Pancreas (tissue), 10 donors: ENCODE data around the gene DFFA. TPM values are rescaled to one million over a fixed set of nuclear protein-coding genes. Genes with fewer than 3 reads are reported as not detected.

Source experiments
- ATAC-seq, 4 donors: fragments of 200-7000 bp; cut with Tn5 transposase; one replicate each; pipeline versions ENCODE4 v1.8.0 to v1.9.1; 2020; ENCODE audit warnings: mild to moderate bottlenecking in 4 of 4, moderate library complexity in 4 of 4
- DNase-seq, 6 donors: peaks; one replicate each; pipeline ENCODE4 v3.0.0-alpha.2; 2020
- FAIRE-seq: peaks from 2 replicates; lab custom pipeline; 2012; peaks lifted over from hg19 to GRCh38; lab: Jason Lieb, UNC
- H3K27ac ChIP-seq, 4 donors: fragments of 200-600 bp; sonication (generic); 1 replicate in 3 of 4; 2 replicates in 1 of 4; pipeline versions ENCODE4 v1.5.0 to v1.8.0; 2020
- H3K27me3 ChIP-seq, 4 donors: fragments of 200-600 bp; one replicate each; pipeline ENCODE4 v1.8.0; 2021
- H3K36me3 ChIP-seq, 3 donors: fragments of 200-600 bp; sonication (generic) in 1 of 3; one replicate each; pipeline versions ENCODE4 v1.5.0 to v1.8.0; 2020 to 2021
- H3K4me1 ChIP-seq, 3 donors: fragments of 200-600 bp; one replicate each; pipeline ENCODE4 v1.8.0; 2021
- H3K4me3 ChIP-seq, 4 donors: fragments of 200-600 bp; sonication (generic) in 2 of 4; one replicate each; pipeline versions ENCODE4 v1.5.0 to v1.8.0; 2020 to 2021
- H3K9me3 ChIP-seq, 4 donors: fragments of 200-600 bp; one replicate each; pipeline ENCODE4 v1.8.0; 2021
- CTCF ChIP-seq, 4 donors: fragments of 200-600 bp; sonication (generic) in 3 of 4; IDR thresholded peaks; one replicate each; pipeline versions ENCODE4 v1.5.0 to v1.8.0; 2021; ENCODE audit warnings: antibody characterized with exemption in 4 of 4
- WGBS, 2 donors: extraction: QIAGEN DNeasy Blood & Tissue Kit; methylation state at CpG; one replicate each; pipeline ENCODE4 v1.1.7; 2013; 5-methylcytosine and 5-hydroxymethylcytosine counted together
- intact Hi-C, 3 donors: fragments of 100-400 bp; cut with DNase I; formaldehyde crosslinking; loops; one replicate each; pipeline versions ENCODE4 v1.11.1 to v1.14.2; 2022
- polyA plus RNA-seq, 2 donors: library from polyadenylated mRNA; stranded (reverse); fragments of 200-250 nt; gene quantifications; one replicate each; pipeline ENCODE4 v1.2.3, GENCODE V29; 2013
- total RNA-seq, 6 donors: library from RNA; stranded (reverse); fragmentation: NEBNext Ultra II Directional in 4 of 6; extraction: Animal tissue kit (Norgen Biotek cat#: 25700) in 4 of 6; gene quantifications; one replicate each; pipeline versions ENCODE4 v1.2.1 to v1.2.4, GENCODE V29; 2021 to 2023
- donor health status: healthy with polysubstance abuse.
- donor health status: DM: no; HTN: no; CAD: no; lungs with moderate emphysema.
- donor health status: DM: no; HTN: no; CAD: no.
- donor health status: control.
- donor health status: control.
- donor health status: Bipolar disorder and iron deficiency.
- donor health status: DM: yes; HTN: yes; CAD: no.
- donor health status: DM: no; HTN: no; CAD: no.
- donor health status: DM: no; HTN: no; CAD: no.
- donor health status: DM: yes; HTN: yes; CAD: no.

The DFFA gene
- total and polyA plus RNA-seq, 8 donors, result 6.9 to 17.4 (median 14.4) TPM

- ATAC-seq (no peak), DNase-seq (no peak), FAIRE-seq (no peak)
- H3K27me3 ChIP-seq, result no peaks in the 10 kb centered on the region
- H3K4me3 ChIP-seq, result no peak overlapping the region
- no peak for TF ChIP-seq CTCF (IDR thresholded peaks at IDR 0.05)
- WGBS, 2 donors, result 95 to 96% methylated on average over 1 of the region's 1 CpG
- no peak overlapping the region for H3K27ac ChIP-seq
- H3K9me3 ChIP-seq, result no peaks in the 10 kb centered on the region
- no peaks in the 10 kb centered on the region for H3K4me1 ChIP-seq
- intact Hi-C loops, result no loop called here
- no peaks in the 10 kb centered on the region for H3K36me3 ChIP-seq
Observed at GRCh38 chr1:10437052-10437451, 35.3 kb downstream of the DFFA start.

GRCh38 chr1:10434590-10434989 is 37.7 kb downstream of the DFFA start:
- H3K27ac ChIP-seq, result no peak overlapping the region
- H3K4me3 ChIP-seq, result no peak overlapping the region
- intact Hi-C loops, result loop anchor here in 1 of 3 donors (5.0 kb wide), 1 partner anchor 58 kb away; no protein-coding TSS in a partner anchor
- H3K4me1 ChIP-seq, result peaks cover 0 to 5% (median 5%) of the 10 kb centered on the region in 3 donors
- FAIRE-seq (no peak), DNase-seq (no peak), ATAC-seq (no peak)
- H3K9me3 ChIP-seq, result no peaks in the 10 kb centered on the region
- TF ChIP-seq CTCF (IDR thresholded peaks at IDR 0.05), result no peak
- no peaks in the 10 kb centered on the region for H3K27me3 ChIP-seq
- no peaks in the 10 kb centered on the region for H3K36me3 ChIP-seq
- 85 to 90% methylated on average over 5 of the region's 5 CpGs for WGBS, 2 donors

- WGBS, 2 donors, result 86% methylated on average over 11 of the region's 11 CpGs
- ATAC-seq (no peak), FAIRE-seq (no peak), DNase-seq (no peak)
- no peak for TF ChIP-seq CTCF (IDR thresholded peaks at IDR 0.05)
- H3K27me3 ChIP-seq, result no peaks in the 10 kb centered on the region
- no peaks in the 10 kb centered on the region for H3K36me3 ChIP-seq
- intact Hi-C loops, result loop anchor here in 1 of 3 donors (5.0 kb wide), 1 partner anchor 59 kb away; no protein-coding TSS in a partner anchor
- no peak overlapping the region for H3K27ac ChIP-seq
- no peaks in the 10 kb centered on the region for H3K9me3 ChIP-seq
- H3K4me3 ChIP-seq, result no peak overlapping the region
- peaks cover 0 to 5% (median 5%) of the 10 kb centered on the region in 3 donors for H3K4me1 ChIP-seq
Observed at GRCh38 chr1:10433790-10434189, 38.5 kb downstream of the DFFA start.

GRCh38 chr1:10432910-10433700 is 39.2 kb downstream of the DFFA start:
- ATAC-seq (no peak), DNase-seq (no peak), FAIRE-seq (no peak)
- Histone ChIP-seq H3K4me1 (peaks cover 0 to 5% (median 5%) of the 10 kb centered on the region in 3 donors), H3K27me3 (no peaks in the 10 kb centered on the region), H3K4me3 (no peak overlapping the region), H3K27ac (no peak overlapping the region), H3K9me3 (no peaks in the 10 kb centered on the region), H3K36me3 (no peaks in the 10 kb centered on the region)
- TF ChIP-seq CTCF (IDR thresholded peaks at IDR 0.05), result no peak
- intact Hi-C loops, result loop anchor here in 1 of 3 donors (5.0 kb wide), 1 partner anchor 59 kb away; no protein-coding TSS in a partner anchor
- WGBS, 2 donors, result 66 to 72% methylated on average over 14 of the region's 14 CpGs
